NT2/D1 (cell line): ENCODE data around the gene SMC1A.
"Not testable (repeated sequence)": the region's sequence is repeated elsewhere in the genome, so short reads cannot be mapped to it uniquely, and the experiment has no call there.

Experiments used
- DNase-seq: peaks from one replicate; pipeline ENCODE4 v3.0.0-alpha.2; 2011; ENCODE audit warnings: low read depth, low spot score
- H3K27me3 ChIP-seq: 2 replicates; pipeline ENCODE4 v1.6.0; 2011; ENCODE audit warnings: mild to moderate bottlenecking; ENCODE audit not compliant: insufficient read length, insufficient read depth
- H3K36me3 ChIP-seq: 2 replicates; pipeline ENCODE4 v1.6.1; 2011; ENCODE audit warnings: mild to moderate bottlenecking, low read length, mixed read lengths; ENCODE audit not compliant: insufficient read depth, insufficient read length
- H3K4me1 ChIP-seq: 2 replicates; pipeline ENCODE4 v1.5.1; 2011; ENCODE audit not compliant: insufficient read depth, insufficient read length
- H3K4me3 ChIP-seq: 2 replicates; pipeline ENCODE4 v1.5.1; 2011; ENCODE audit warnings: low read depth; ENCODE audit not compliant: insufficient read length
- H3K9ac ChIP-seq: 2 replicates; pipeline ENCODE4 v1.6.0; 2011; ENCODE audit warnings: low read depth; ENCODE audit not compliant: insufficient read length
- H3K9me3 ChIP-seq: 2 replicates; pipeline ENCODE4 v1.5.1; 2011; ENCODE audit warnings: mild to moderate bottlenecking, low read length; ENCODE audit not compliant: insufficient read depth
- SUZ12 ChIP-seq: IDR thresholded peaks from 2 replicates; pipeline ENCODE4 v1.6.1; 2011; ENCODE audit not compliant: insufficient read length, insufficient read depth; ENCODE audit errors: extremely low read depth
- YY1 ChIP-seq: IDR thresholded peaks from 2 replicates; pipeline ENCODE4 v1.6.1; 2011; ENCODE audit not compliant: insufficient read length, insufficient read depth
- ZNF274 ChIP-seq: IDR thresholded peaks from 2 replicates; pipeline ENCODE4 v1.6.1; 2011; ENCODE audit warnings: mild to moderate bottlenecking, low read depth, low read length

Gene SMC1A

DNA sequence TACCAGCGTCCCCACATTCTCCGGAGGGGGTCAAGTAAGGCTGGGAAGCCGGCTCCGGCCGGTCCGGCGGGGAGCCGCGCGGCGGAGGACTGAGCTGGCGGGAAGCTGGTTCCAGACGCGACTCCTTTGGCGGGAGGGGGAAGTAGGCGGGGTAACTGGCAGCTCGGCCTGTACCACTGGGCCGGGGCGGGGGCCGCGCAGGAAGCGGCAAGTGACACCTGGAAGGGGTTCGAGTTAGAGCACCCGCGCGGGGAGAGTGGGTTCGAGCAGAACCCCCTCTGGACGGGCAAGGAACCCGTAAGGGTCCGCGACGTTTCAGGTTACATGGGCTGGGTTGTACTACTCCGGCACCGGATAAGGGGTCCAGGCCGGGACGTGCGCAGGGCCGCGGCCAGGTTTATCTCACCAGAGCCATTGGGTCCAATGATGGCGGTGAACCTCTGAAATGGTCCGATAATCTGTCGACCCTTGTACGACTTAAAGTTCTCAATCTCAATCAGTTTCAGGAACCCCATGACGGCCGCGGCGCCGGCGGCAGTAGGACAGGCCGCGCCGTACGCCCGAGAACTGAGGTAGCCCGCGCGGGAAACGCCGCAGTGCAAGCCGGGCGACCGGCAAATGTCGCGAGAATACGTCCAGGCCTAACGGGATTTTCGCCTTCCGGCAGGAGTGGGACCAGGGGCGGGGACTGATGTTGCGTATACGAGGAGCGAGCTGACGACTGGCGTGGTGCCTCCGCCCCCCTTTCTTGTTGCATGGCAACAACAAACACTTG lies at the start of gene SMC1A:
Gene SMC1A, minus strand, starts transcription at position 569 of the 775 bp plus-strand sequence. Its CDS starts 54 bp downstream, at position 515.
- Histone ChIP-seq H3K9me3 (no peaks in the 10 kb centered on the region), H3K4me1 (peaks cover 9% of the 10 kb centered on the region), H3K4me3 (peak within 1 kb of the TSS; percentile 96), H3K27me3 (no peaks in the 10 kb centered on the region), H3K36me3 (peaks cover 38% of the 10 kb centered on the region), H3K9ac (peak within 1 kb of the TSS; percentile 99)
- peak; percentile 100 for DNase-seq
- TF ChIP-seq SUZ12 (no peak), YY1 (no peak), ZNF274 (no peak)

DNA sequence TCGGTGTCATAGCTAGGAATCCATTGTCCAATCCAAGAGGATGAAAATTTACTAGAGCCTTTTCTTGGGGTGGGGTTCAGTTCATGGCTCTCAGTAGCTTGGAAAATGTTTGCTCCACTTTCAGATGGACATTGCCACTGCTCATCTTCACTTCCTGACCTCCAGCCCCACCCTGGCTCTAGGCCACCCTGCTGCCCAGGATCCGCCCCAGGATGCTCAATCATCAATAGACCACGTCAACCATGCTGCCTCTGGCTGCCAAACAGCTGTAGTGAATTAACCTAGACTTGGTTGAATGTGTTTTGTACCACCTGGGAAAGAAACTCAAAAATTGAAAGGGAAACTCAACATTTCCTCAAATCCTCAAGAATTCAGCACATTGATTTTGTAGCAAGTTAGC lies 48.9 kb upstream of the SMC1A start:
- TF ChIP-seq YY1 (no peak), SUZ12 (no peak), ZNF274 (no peak)

DNA sequence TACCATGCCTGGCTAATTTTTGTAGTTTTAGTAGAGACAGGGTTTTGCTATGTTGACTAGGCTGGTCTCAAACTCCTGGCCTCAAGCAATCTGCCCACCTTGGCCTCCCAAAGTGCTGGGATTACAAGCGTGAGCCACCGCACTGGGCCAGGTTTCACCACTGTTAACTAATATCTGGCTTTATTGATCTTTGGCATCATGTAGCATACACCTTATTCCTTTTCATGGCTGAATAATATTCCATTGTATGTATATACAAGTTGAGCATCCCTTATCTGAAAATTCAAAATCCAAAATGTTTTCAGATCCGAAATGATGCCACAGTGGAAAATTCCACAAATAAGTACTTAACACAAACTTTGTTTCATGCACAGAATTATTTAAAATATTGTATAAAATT lies 46.2 kb upstream of the SMC1A start:
- H3K9ac ChIP-seq, H3K27me3 ChIP-seq, H3K4me3 ChIP-seq, DNase-seq, H3K4me1 ChIP-seq, H3K9me3 ChIP-seq, H3K36me3 ChIP-seq: not testable (repeated sequence)

More for the DNA sequence above, 48.9 kb upstream of the SMC1A start:
- DNase-seq: no peak
- H3K36me3 ChIP-seq: no peaks in the 10 kb centered on the region
- H3K4me1 ChIP-seq: peaks cover 3% of the 10 kb centered on the region
- H3K9ac ChIP-seq: no peak overlapping the region
- no peaks in the 10 kb centered on the region for H3K9me3 ChIP-seq
- no peaks in the 10 kb centered on the region for H3K27me3 ChIP-seq
- no peak overlapping the region for H3K4me3 ChIP-seq

DNA sequence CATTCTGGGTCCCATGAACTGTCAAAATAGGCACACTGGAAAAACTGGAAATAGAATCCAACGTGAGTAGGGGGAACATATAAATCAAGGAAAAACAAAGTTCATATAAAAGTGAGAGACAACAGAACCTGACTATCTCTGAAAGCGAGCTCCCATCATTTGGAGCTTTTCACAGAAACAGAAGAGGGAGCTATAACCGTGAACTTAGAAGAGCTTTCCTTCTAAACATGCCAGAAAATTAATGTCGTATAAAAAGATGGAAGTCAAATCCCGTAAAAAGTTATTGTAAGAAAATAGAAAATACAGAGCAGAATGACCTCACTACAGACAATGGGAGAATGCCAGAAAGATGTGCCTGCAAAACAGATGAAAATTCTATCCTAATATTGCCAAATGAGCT lies 35.6 kb upstream of the SMC1A start:
- no peaks in the 10 kb centered on the region for H3K4me1 ChIP-seq
- no peaks in the 10 kb centered on the region for H3K9me3 ChIP-seq
- H3K27me3 ChIP-seq: no peaks in the 10 kb centered on the region
- no peak overlapping the region for H3K9ac ChIP-seq
- H3K36me3 ChIP-seq: no peaks in the 10 kb centered on the region
- no peak for TF ChIP-seq SUZ12
- no peak for TF ChIP-seq ZNF274
- TF ChIP-seq YY1: no peak
- no peak overlapping the region for H3K4me3 ChIP-seq
- no peak for DNase-seq

DNA sequence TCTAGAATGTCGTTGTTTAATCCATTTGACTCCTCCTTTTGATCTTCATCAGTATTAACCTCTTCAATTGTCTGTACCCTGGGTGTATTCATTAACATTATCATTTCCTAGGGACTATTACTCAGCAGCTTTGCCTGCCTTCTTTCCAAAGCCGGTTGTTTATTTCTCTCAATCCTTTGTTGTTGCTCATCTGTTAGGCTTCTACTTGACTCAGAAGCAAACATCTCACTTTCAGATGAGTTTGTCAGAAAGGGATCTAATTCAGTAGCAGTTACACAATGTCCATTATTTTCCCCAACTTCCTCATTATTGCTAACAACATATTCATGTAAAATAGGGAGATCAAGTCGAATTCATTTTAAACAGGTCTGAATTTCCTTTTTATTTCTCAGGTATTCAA lies 33.8 kb upstream of the SMC1A start:
- H3K4me3 ChIP-seq: no peak overlapping the region
- H3K36me3 ChIP-seq: no peaks in the 10 kb centered on the region
- H3K27me3 ChIP-seq: no peaks in the 10 kb centered on the region
- no peak for TF ChIP-seq SUZ12
- TF ChIP-seq YY1: no peak
- TF ChIP-seq ZNF274: no peak
- DNase-seq: no peak
- H3K9ac ChIP-seq: no peak overlapping the region
- H3K9me3 ChIP-seq: no peaks in the 10 kb centered on the region
- H3K4me1 ChIP-seq: no peaks in the 10 kb centered on the region

DNA sequence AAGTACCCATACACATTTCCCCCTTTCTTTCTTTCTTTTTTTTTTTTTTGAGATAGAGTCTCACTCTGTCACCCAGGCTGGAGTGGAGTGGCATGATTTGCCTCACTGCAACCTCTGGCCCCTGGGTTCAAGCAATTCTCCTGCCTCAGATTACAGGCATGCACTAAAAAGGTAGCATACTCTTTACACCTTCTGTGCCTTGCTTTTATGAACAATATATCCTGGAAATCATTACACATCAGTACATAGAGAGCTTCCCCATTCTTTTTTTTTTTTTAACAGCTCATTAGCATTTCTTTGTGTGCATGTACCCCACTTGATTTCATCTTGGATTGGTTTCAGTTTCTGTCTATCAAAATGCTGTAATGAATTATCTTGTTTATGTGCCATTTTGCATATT lies 30.4 kb upstream of the SMC1A start:
- H3K4me3 ChIP-seq: no peak overlapping the region
- no peaks in the 10 kb centered on the region for H3K9me3 ChIP-seq
- no peaks in the 10 kb centered on the region for H3K27me3 ChIP-seq
- no peaks in the 10 kb centered on the region for H3K36me3 ChIP-seq
- no peaks in the 10 kb centered on the region for H3K4me1 ChIP-seq
- TF ChIP-seq YY1: no peak
- TF ChIP-seq SUZ12: no peak
- no peak for TF ChIP-seq ZNF274
- DNase-seq: no peak
- no peak overlapping the region for H3K9ac ChIP-seq

DNA sequence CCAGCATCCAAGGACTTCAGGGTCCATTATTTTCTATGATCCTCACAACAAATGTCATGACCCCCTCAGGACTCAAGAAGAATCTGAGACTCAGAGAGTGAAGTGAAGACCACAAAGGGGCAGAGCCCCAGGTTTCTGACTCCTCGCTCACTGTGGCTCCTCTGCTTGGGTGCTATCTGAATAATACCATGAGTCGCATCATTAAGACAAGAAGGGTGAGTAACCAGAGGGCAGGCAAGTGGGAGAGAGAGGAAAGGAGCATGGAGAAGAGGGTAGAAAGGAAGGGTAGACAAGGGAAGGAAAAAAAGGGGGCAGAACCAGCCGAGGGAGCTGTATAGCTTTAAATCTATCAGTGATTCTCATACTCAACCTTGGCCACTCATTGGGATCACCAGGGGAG lies 27.2 kb upstream of the SMC1A start:
- Histone ChIP-seq H3K36me3 (no peaks in the 10 kb centered on the region), H3K4me3 (no peak overlapping the region), H3K27me3 (no peaks in the 10 kb centered on the region), H3K9me3 (no peaks in the 10 kb centered on the region), H3K9ac (no peak overlapping the region), H3K4me1 (peaks cover 2% of the 10 kb centered on the region)
- no peak for TF ChIP-seq YY1
- no peak for TF ChIP-seq ZNF274
- no peak for TF ChIP-seq SUZ12
- no peak for DNase-seq

DNA sequence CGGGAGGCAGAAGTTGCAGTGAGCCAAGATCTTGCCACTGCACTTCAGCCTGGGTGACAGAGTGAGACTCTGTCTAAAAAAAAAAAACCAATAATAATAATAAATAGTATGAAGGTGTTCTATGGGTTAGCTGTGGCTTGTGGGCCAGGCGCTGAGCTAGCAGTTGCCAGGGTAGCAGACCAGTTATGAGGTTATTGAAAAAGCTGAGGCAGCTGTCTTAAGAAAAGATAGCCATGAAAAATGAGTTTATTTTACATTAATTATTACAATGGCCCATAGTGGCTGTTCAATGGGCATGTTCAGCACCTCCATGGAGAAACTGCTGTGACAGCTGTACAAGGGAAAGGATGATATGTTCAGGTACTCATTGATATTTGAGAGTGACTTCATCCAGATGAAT lies 25.0 kb upstream of the SMC1A start:
- H3K27me3 ChIP-seq: peaks cover under 1% of the 10 kb centered on the region
- no peak for DNase-seq
- no peak for TF ChIP-seq YY1
- TF ChIP-seq ZNF274: no peak
- no peak for TF ChIP-seq SUZ12

More for the DNA sequence above, 25.0 kb upstream of the SMC1A start:
- Histone ChIP-seq H3K36me3 (no peaks in the 10 kb centered on the region), H3K9me3 (no peaks in the 10 kb centered on the region), H3K9ac (no peak overlapping the region), H3K4me3 (no peak overlapping the region), H3K4me1 (peaks cover 6% of the 10 kb centered on the region)
